ENCODE data around the gene CEP120. TPM values are rescaled to one million over a fixed set of nuclear protein-coding genes. Genes with fewer than 3 reads are reported as not detected.

CEP120 gene
- total and polyA plus RNA-seq, 2 of the 4 experiments (the other 2 are of a cell fraction), result 6.7 to 46.1 TPM

DNA sequence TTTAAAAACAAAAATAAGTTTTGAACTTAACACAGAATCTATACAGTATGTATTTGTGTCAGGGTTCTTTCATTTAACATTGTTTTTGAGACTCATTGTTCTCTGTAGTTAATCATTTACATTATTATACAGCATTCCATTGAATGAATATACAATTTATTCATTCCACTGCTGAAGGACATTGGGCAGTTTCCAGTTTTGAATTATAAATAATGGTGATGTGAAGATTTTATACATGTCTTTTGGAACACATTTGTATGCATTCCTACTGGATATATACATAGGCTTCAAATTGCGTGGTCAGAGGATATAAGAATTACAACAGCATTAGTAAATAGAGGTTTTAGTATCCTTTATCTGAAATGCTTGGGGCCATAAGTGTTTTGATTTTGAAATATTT lies 72.0 kb downstream of the CEP120 start:
- Histone ChIP-seq H2AK5ac (ENCODE audit: low read depth, low read length) (no peak overlapping the region), H3K4ac (ENCODE audit: low read depth, low read length) (no peak overlapping the region), H3K23ac (ENCODE audit: low read depth, low read length) (no peak overlapping the region), H3K4me1 (ENCODE audit: control insufficient read depth, insufficient read depth, low read length) (no peaks in the 10 kb centered on the region), H3K56ac (ENCODE audit: extremely low read depth, insufficient read depth, low read length) (peak overlapping the region; percentile 64; the same call in 1 of the 2 replicates), H3K27me3 (ENCODE audit: control insufficient read depth, insufficient read depth, low read length) (no peaks in the 10 kb centered on the region), H3K9me1 (ENCODE audit: insufficient read depth, low read length) (no peaks in the 10 kb centered on the region), H3K4me3 (ENCODE audit: insufficient read depth, low read depth, low read length) (no peak overlapping the region), H2BK120ac (ENCODE audit: low read depth, low read length) (peak overlapping the region; percentile 76; the same call in 1 of the 2 replicates), H3K14ac (replicated peaks; ENCODE audit: low read depth, low read length) (no peak overlapping the region), H3K9me3 (ENCODE audit: control insufficient read depth, insufficient read depth, low read length) (no peaks in the 10 kb centered on the region), H4K8ac (ENCODE audit: low read depth in 2 of 2, low read length in 2 of 2) (0 out of 4 replicates have a peak overlapping the region, but pooled peaks of 1 of the 2 experiments have one; percentile 66), H3K79me1 (ENCODE audit: low read depth in 1 of 2, low read length in 2 of 2) (no peaks in the 10 kb centered on the region), H4K20me1 (ENCODE audit: insufficient read depth, low read length) (no peaks in the 10 kb centered on the region), H3K9ac (ENCODE audit: low read depth, low read length) (no peak overlapping the region), H3K27ac (ENCODE audit: insufficient read depth, low read length) (peak overlapping the region; percentile 40; the same call in 1 of the 2 replicates), H2AK9ac (replicated peaks; ENCODE audit: low read depth, low read length, poor library complexity) (no peak overlapping the region), H2BK20ac (ENCODE audit: low read depth, low read length) (no peak overlapping the region), H3K18ac (ENCODE audit: low read depth, low read length) (peak overlapping the region; percentile 69; the same call in 1 of the 2 replicates), H2BK5ac (ENCODE audit: low read depth, low read length, poor library complexity, severe bottlenecking) (peak overlapping the region; percentile 87), H3K4me2 (ENCODE audit: low read depth, low read length) (peak overlapping the region; percentile 63; the same call in 1 of the 2 replicates), H2BK15ac (ENCODE audit: low read depth, low read length) (no peak overlapping the region), H4K5ac (ENCODE audit: low read depth, low read length) (no peak overlapping the region), H2AFZ (replicated peaks; ENCODE audit: low read length, poor library complexity) (no peak overlapping the region), H4K91ac (ENCODE audit: insufficient read depth, low read depth, low read length) (no peak overlapping the region), H3K36me3 (ENCODE audit: control insufficient read depth, insufficient read depth, low read length) (peaks cover 3% of the 10 kb centered on the region; the same call in 1 of the 2 replicates)
- ATAC-seq (ENCODE audit: low read depth) (peak; percentile 84), DNase-seq (peak; percentile 69)
- POLR2A ChIA-PET (ENCODE audit: unreplicated experiment), result no interaction called here
- CTCF ChIA-PET, result no interaction called here
- TF ChIP-seq RCOR1 (IDR thresholded peaks at IDR 0.05; ENCODE audit: insufficient replicate concordance, low read length) (no peak), SMC3 (IDR thresholded peaks at IDR 0.05; ENCODE audit: low read depth, low read length) (no peak), CTCF (conservative IDR thresholded peaks at IDR 0.05; ENCODE audit: low read depth, low read length) (no peak), RFX5 (IDR thresholded peaks at IDR 0.05; ENCODE audit: low read depth, low read length) (no peak), CEBPB (IDR thresholded peaks at IDR 0.05; ENCODE audit: low read depth, low read length) (no peak), POLR2A (IDR thresholded peaks at IDR 0.05; ENCODE audit: low read depth, low read length) (no peak), NFE2L2 (IDR thresholded peaks at IDR 0.05; ENCODE audit: low read depth, low read length) (no peak), MXI1 (IDR thresholded peaks at IDR 0.05; ENCODE audit: borderline replicate concordance, low read depth, low read length) (no peak), BHLHE40 (IDR thresholded peaks at IDR 0.05; ENCODE audit: low read depth, low read length) (no peak), MAFK (IDR thresholded peaks at IDR 0.05; ENCODE audit: low read depth, low read length) (no peak), RAD21 (IDR thresholded peaks at IDR 0.05; ENCODE audit: low read length) (no peak), MAZ (IDR thresholded peaks at IDR 0.05; ENCODE audit: borderline replicate concordance, low read depth, low read length) (no peak), FOS (IDR thresholded peaks at IDR 0.05; ENCODE audit: low read depth, low read length) (no peak)
- TF ChIP-seq, protein P1, sequence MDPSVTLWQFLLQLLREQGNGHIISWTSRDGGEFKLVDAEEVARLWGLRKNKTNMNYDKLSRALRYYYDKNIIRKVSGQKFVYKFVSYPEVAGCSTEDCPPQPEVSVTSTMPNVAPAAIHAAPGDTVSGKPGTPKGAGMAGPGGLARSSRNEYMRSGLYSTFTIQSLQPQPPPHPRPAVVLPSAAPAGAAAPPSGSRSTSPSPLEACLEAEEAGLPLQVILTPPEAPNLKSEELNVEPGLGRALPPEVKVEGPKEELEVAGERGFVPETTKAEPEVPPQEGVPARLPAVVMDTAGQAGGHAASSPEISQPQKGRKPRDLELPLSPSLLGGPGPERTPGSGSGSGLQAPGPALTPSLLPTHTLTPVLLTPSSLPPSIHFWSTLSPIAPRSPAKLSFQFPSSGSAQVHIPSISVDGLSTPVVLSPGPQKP (IDR thresholded peaks at IDR 0.05; ENCODE audit: borderline replicate concordance, low read depth, low read length), result no peak
- TF ChIP-seq, protein P2, sequence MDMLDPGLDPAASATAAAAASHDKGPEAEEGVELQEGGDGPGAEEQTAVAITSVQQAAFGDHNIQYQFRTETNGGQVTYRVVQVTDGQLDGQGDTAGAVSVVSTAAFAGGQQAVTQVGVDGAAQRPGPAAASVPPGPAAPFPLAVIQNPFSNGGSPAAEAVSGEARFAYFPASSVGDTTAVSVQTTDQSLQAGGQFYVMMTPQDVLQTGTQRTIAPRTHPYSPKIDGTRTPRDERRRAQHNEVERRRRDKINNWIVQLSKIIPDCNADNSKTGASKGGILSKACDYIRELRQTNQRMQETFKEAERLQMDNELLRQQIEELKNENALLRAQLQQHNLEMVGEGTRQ (IDR thresholded peaks at IDR 0.05; ENCODE audit: low read depth, low read length), result no peak
- no TSS peak for BruUV-seq (replicated peaks)
- in situ Hi-C loops (cut with MboI; ENCODE audit: low sequenced_read_pairs) (no loop called here), dilution Hi-C loops (cut with HindIII; ENCODE audit: low sequenced_read_pairs, unreplicated experiment) (no loop called here), intact Hi-C loops (cut with micrococcal nuclease) (no loop called here)
- WGBS, 2 experiments (ENCODE audit: extremely low coverage in 2 of 2, insufficient read length in 1 of 2), result no CpG with 5 or more reads among the region's 1 CpG

Measured in IMR-90 (cell line).